ENCODE measurements around the gene LRRC27. TPM values are rescaled to one million over a fixed set of nuclear protein-coding genes. Genes with fewer than 3 reads are reported as not detected.

Gene LRRC27
- polyA plus RNA-seq, 1 experiment: 9.2 TPM

DNA sequence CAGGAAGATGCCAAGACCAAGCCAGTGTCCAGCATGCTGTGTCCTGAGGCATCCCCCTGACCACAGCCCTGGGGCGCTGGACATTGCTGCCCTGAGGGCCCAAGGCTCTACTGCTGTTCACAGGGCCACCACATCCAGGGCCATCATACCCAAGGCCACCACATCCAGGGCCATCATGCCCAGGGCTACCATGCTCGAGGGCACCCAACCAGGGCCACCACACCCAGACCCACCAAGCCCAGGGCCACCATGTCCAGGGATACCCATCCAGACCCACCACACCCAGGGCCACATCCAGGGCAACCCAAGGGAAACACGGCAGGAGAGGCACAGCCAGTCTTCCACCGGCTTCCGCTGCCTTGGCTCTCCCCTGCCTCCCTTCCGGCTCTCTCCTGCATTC lies 41.4 kb upstream of the LRRC27 start:
- ChIA-PET CTCF (no interaction called here), POLR2A (no interaction called here)
- Histone ChIP-seq H3K4me3 (ENCODE audit: low read depth, low read length) (no peak overlapping the region), H3K27ac (ENCODE audit: low read depth, low read length) (no peak overlapping the region), H3K27me3 (ENCODE audit: control insufficient read depth, insufficient read depth, low read length) (peaks cover 16% of the 10 kb centered on the region), H3K9me3 (ENCODE audit: control insufficient read depth, insufficient read depth, low read length) (peaks cover 6% of the 10 kb centered on the region; the same call in 1 of the 2 replicates)
- TF ChIP-seq, protein P1, sequence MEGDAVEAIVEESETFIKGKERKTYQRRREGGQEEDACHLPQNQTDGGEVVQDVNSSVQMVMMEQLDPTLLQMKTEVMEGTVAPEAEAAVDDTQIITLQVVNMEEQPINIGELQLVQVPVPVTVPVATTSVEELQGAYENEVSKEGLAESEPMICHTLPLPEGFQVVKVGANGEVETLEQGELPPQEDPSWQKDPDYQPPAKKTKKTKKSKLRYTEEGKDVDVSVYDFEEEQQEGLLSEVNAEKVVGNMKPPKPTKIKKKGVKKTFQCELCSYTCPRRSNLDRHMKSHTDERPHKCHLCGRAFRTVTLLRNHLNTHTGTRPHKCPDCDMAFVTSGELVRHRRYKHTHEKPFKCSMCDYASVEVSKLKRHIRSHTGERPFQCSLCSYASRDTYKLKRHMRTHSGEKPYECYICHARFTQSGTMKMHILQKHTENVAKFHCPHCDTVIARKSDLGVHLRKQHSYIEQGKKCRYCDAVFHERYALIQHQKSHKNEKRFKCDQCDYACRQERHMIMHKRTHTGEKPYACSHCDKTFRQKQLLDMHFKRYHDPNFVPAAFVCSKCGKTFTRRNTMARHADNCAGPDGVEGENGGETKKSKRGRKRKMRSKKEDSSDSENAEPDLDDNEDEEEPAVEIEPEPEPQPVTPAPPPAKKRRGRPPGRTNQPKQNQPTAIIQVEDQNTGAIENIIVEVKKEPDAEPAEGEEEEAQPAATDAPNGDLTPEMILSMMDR (IDR thresholded peaks at IDR 0.05; ENCODE audit: low read depth, low read length): no peak
- no peak for DNase-seq (ENCODE audit: low read depth, low spot score)

- H3K9me3 ChIP-seq (ENCODE audit: control insufficient read depth, insufficient read depth, low read length): peaks cover 6% of the 10 kb centered on the region; the same call in 1 of the 2 replicates
- peaks cover 12% of the 10 kb centered on the region for H3K27me3 ChIP-seq (ENCODE audit: control insufficient read depth, insufficient read depth, low read length)
- no peak for DNase-seq (ENCODE audit: low read depth, low spot score)
- no peak overlapping the region for H3K27ac ChIP-seq (ENCODE audit: low read depth, low read length)
- POLR2A ChIA-PET: no interaction called here
- TF ChIP-seq, protein P1 (IDR thresholded peaks at IDR 0.05; ENCODE audit: low read depth, low read length): no peak
- CTCF ChIA-PET: no interaction called here
- H3K4me3 ChIP-seq (ENCODE audit: low read depth, low read length): no peak overlapping the region
Observed at GRCh38 chr10:132291826-132292225, 40.2 kb upstream of the LRRC27 start.

DNA sequence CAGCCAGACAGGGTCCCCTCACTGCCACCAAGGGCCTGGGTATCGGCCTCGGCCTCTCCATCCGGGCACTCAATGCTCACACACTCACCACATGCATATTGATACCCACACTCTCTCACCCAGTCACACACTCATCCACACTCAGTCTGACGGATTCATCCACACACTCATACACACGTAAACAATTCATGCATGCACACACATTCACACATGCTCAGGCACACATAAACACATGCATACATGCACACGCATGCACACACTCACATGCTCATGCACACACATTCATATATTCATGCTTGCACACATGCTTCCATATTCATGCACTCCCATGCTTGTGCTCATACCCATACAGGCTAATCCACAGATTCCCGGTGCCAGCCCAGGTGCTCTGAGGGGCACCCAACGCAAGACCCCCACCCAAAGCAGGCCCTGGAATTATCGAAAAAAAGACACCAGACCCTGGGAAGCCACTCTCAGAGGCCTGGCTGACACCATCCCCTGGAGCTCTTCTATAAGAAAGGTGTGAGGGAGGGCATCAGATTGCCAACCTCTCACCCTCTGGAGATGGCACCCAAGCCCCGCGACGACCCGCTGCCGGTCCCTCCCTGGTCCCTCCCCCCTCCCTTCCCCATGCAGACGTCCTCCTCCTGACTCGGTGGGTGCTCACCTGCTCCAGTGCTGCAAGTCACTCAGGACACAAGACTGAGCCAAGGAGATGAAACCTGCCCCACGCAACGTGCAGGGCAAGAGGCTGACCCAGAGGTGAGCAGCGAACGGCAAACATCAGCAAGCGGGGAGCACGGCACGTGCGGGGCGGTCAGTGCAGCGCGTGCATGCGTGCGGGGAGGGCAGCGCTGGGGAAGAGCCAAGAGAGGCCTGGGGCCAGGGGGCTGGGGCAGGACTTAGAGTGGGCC lies 39.4 kb upstream of the LRRC27 start:
- Histone ChIP-seq H3K27ac (ENCODE audit: low read depth, low read length) (no peak overlapping the region), H3K4me3 (ENCODE audit: low read depth, low read length) (no peak overlapping the region), H3K9me3 (ENCODE audit: control insufficient read depth, insufficient read depth, low read length) (peaks cover 6% of the 10 kb centered on the region; the same call in 1 of the 2 replicates), H3K27me3 (ENCODE audit: control insufficient read depth, insufficient read depth, low read length) (peaks cover 12% of the 10 kb centered on the region)
- DNase-seq (ENCODE audit: low read depth, low spot score): no peak
- TF ChIP-seq, protein P1 (IDR thresholded peaks at IDR 0.05; ENCODE audit: low read depth, low read length): no peak
- ChIA-PET POLR2A (interaction anchor here (0.6 kb wide), 1 partner anchor 93 kb away, joined by 3 read pairs; no protein-coding TSS in a partner anchor), CTCF (no interaction called here)

GRCh38 chr10:132293201-132293812 lies 38.7 kb upstream of the LRRC27 start:
- H3K27me3 ChIP-seq (ENCODE audit: control insufficient read depth, insufficient read depth, low read length): peaks cover 16% of the 10 kb centered on the region
- no peak overlapping the region for H3K4me3 ChIP-seq (ENCODE audit: low read depth, low read length)
- DNase-seq (ENCODE audit: low read depth, low spot score): no peak
- no peak overlapping the region for H3K27ac ChIP-seq (ENCODE audit: low read depth, low read length)
- ChIA-PET POLR2A (interaction anchor here (0.6 kb wide), 1 partner anchor 93 kb away, joined by 3 read pairs; no protein-coding TSS in a partner anchor), CTCF (no interaction called here)
- H3K9me3 ChIP-seq (ENCODE audit: control insufficient read depth, insufficient read depth, low read length): peaks cover 6% of the 10 kb centered on the region; the same call in 1 of the 2 replicates
- TF ChIP-seq, protein P1 (IDR thresholded peaks at IDR 0.05; ENCODE audit: low read depth, low read length): no peak
